ENCODE measurements around the gene S100A2. TPM values are rescaled to one million over a fixed set of nuclear protein-coding genes. Genes with fewer than 3 reads are reported as not detected.
"Not testable (repeated sequence)": the region's sequence is repeated elsewhere in the genome, so short reads cannot be mapped to it uniquely, and the experiment has no call there.

S100A2 gene
- total and polyA plus RNA-seq, 11 donors, result 1.3 to 5.1 (median 2.6) TPM; not detected in 1

DNA sequence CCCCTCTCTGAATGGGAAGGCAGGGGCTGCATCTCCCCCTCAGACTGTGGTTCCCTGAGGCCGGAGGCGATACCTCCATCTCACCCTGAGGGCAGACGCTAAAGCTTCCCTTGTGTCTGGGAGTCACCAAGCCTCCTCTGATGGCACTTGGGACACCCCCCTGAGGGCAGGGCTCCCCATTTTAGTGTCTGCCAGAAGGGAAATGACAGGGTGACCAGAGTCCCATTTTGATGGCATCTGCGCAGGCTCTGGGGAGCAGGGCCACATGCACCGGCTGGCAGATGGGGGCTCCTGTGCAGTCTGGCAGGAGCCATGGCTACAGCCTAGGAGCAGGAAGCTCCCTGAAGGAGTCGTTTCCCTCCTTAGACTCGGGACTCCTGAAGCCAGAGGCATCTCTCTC is 1.7 kb downstream of the S100A2 start:
- H3K36me3 ChIP-seq, result no peaks in the 10 kb centered on the region
- TF ChIP-seq, protein P1, sequence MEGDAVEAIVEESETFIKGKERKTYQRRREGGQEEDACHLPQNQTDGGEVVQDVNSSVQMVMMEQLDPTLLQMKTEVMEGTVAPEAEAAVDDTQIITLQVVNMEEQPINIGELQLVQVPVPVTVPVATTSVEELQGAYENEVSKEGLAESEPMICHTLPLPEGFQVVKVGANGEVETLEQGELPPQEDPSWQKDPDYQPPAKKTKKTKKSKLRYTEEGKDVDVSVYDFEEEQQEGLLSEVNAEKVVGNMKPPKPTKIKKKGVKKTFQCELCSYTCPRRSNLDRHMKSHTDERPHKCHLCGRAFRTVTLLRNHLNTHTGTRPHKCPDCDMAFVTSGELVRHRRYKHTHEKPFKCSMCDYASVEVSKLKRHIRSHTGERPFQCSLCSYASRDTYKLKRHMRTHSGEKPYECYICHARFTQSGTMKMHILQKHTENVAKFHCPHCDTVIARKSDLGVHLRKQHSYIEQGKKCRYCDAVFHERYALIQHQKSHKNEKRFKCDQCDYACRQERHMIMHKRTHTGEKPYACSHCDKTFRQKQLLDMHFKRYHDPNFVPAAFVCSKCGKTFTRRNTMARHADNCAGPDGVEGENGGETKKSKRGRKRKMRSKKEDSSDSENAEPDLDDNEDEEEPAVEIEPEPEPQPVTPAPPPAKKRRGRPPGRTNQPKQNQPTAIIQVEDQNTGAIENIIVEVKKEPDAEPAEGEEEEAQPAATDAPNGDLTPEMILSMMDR (IDR thresholded peaks at IDR 0.05), result no peak
- no peak for TF ChIP-seq POLR2A (IDR thresholded peaks at IDR 0.05)
- H3K9me3 ChIP-seq, result no peaks in the 10 kb centered on the region
- no peak overlapping the region for H3K4me3 ChIP-seq
- no peak for ATAC-seq
- intact Hi-C loops (cut with DNase I), result loop anchor here in 1 of 10 donors (2.0 kb wide), 1 partner anchor 17 kb away; no protein-coding TSS in a partner anchor
- no peak overlapping the region for H3K27ac ChIP-seq
- H3K27me3 ChIP-seq, result no peaks in the 10 kb centered on the region
- peaks cover 11 to 52% (median 32%) of the 10 kb centered on the region in 12 donors for H3K4me1 ChIP-seq
- 84 to 93% (median 89%) methylated on average over 6 to 7 of the region's 7 CpGs for WGBS, 4 donors
- DNase-seq, result no peak

DNA sequence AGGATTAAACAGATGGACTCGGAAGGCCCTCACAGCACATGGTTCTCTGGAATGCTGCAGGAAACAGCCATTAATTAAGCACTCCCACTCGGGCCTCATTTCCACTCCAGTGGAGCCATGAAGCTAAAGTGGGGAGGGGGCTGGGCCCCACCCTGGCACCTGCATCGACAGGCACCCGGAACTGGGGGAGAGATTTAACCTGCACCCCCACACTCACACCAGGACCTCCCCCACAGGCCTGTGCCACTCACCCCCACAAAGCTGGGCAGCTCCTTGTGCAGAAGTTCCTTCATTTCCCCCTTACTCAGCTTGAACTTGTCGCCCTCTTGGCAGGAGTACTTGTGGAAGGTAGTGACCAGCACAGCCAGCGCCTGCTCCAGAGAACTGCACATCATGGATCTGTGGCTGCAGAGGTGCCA is 2.2 kb downstream of the S100A2 start:
- Histone ChIP-seq H3K4me3 (no peak overlapping the region), H3K4me1 (peaks cover 11 to 47% (median 28%) of the 10 kb centered on the region in 12 donors), H3K27ac (no peak overlapping the region), H3K36me3 (no peaks in the 10 kb centered on the region), H3K27me3 (no peaks in the 10 kb centered on the region), H3K9me3 (no peaks in the 10 kb centered on the region)
- ATAC-seq, result no peak
- WGBS, 4 donors, result 81 to 85% (median 84%) methylated on average over 5 to 6 of the region's 6 CpGs
- TF ChIP-seq POLR2A (IDR thresholded peaks at IDR 0.05), result no peak
- TF ChIP-seq, protein P1 (IDR thresholded peaks at IDR 0.05), result no peak
- no peak for DNase-seq
- intact Hi-C loops (cut with DNase I), result no loop called here

DNA sequence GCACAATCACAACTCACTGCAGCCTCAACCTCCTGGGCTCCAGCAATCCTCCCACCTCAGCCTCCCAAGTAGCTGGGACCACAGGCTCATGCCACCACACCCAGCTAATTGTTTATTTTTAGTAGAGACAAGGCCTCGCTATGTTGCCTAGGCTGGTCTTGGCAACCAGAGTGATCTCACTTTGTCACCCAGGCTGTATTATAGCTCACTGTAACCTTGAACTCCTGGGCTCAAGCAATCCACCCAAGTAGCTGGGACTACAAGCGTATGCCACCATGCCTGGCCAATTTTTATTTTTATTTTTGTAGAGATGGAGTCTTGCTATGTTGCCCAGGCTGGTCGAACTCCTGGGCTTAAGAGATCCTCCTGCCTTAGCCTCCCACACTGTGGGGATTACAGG is 3.6 kb downstream of the S100A2 start:
- WGBS, 4 donors, result 84 to 93% (median 91%) methylated on average over 3 of the region's 3 CpGs
- H3K36me3 ChIP-seq; H3K9me3 ChIP-seq; intact Hi-C loops (cut with DNase I); H3K27ac ChIP-seq; DNase-seq; H3K27me3 ChIP-seq; ATAC-seq; H3K4me3 ChIP-seq: not testable (repeated sequence)
- H3K4me1 ChIP-seq, result peaks cover 7 to 32% (median 18%) of the 10 kb centered on the region in 12 donors

DNA sequence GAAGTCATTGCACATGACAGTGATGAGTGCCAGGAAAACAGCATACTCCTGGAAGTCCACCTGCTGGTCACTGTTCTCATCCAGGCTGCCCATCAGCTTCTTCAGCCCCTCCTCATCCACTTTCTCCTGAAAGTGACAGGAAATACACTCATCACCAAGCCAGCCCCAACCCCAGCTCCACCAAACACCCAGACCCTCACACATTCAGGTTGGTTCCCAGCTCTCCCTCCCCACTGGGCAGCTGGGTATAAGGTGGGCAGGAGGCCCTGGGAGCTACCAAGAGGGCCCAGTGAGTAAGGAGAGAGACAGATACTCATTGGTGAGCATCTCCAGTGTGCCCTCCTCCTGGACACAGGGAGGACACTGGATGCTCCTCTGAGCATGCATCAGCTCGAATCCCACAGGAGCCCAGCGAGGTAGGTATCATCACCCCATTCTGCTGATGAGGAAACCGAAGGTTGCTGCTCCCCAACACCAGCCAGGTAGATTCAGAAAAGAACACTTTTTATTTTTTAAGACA is 4.1 kb downstream of the S100A2 start:
- Histone ChIP-seq H3K36me3 (no peaks in the 10 kb centered on the region), H3K4me1 (peaks cover 5 to 27% (median 13%) of the 10 kb centered on the region in 12 donors), H3K27me3 (no peaks in the 10 kb centered on the region), H3K9me3 (no peaks in the 10 kb centered on the region), H3K27ac (peak overlapping the region in 1 of 12 donors; percentile 43), H3K4me3 (no peak overlapping the region)
- ATAC-seq, result no peak
- no peak for DNase-seq
- intact Hi-C loops (cut with DNase I), result no loop called here
- 94 to 98% (median 96%) methylated on average over 3 of the region's 3 CpGs for WGBS, 4 donors
- no peak for TF ChIP-seq POLR2A (IDR thresholded peaks at IDR 0.05)
- TF ChIP-seq, protein P1 (IDR thresholded peaks at IDR 0.05), result no peak

All from heart left ventricle (tissue), 16 donors.